ENCODE results near the gene MIA.
"Not testable (repeated sequence)": the region's sequence is repeated elsewhere in the genome, so short reads cannot be mapped to it uniquely, and the experiment has no call there.

The MIA gene

DNA sequence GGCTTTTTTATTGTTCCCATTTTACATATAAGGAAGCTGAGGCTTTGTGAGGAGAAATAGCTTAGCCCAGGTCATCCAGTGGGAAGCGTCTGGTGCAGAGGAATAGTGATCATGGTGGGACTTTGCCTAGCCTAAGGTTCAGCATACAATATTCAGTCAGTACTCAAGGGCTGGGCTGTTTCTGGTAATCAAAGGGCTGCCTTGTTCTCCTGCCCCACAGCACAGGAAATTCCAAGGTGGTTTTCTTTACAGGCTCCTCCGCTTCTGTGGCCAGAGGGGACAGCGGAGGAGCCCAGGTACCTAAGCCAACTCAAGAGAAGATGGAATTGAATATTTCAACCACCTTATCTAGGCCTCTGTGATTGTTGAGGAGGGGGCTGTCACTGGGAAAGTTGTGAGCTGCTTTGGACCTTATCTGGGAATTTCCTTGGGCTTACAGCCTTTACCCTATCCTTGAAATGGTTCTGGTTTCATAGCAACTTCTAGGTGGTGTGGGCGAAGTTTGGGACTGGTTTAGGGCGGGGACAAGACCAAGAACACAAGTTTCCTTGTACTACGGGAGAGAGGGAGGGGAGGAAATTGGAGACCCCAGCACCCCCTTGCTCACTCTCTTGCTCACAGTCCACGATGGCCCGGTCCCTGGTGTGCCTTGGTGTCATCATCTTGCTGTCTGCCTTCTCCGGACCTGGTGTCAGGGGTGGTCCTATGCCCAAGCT is at the start of gene MIA:
TSS of gene MIA (plus strand) at position 606 of the 716 bp plus-strand sequence. CDS start at position 628, 22 bp downstream.
- no peak for DNase-seq

DNA sequence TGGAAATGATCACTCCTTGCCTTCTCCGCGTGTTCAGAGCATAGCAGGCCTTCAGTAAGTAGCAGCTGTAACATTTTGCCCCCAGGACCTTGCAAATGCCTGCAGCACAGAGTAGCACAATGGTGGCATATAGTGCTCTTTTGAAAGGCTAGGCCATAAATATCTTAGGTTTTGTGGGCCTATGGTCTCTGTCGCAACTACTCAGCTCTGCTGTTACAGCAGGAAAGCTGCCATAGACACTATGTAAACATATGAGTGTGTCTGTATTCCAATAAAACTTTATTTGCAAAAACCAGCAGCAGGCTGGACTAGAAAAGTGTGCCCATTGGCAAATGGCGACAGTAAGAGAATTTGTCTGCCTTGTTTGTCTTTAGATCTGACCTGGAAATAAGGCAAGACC is 49.0 kb upstream of the MIA start:
- DNase-seq, result no peak

DNA sequence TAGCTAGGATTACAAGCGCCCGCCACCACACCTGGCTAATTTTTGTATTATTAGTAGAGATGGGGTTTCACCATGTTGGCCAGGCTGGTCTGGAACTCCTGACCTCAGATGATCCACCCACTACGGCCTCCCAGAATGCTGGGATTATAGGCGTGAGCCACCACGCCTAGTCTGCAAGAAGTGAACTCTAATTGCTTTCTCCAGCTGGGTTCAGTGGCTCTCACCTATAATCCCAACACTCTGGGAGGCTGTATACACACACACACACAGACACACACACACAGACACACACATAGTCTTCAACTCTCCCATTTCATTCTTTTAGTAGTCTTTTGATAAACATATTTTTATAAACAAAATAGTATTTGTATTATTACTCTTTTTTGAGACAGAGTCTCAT is 45.3 kb upstream of the MIA start:
- DNase-seq, result not testable (repeated sequence)

DNA sequence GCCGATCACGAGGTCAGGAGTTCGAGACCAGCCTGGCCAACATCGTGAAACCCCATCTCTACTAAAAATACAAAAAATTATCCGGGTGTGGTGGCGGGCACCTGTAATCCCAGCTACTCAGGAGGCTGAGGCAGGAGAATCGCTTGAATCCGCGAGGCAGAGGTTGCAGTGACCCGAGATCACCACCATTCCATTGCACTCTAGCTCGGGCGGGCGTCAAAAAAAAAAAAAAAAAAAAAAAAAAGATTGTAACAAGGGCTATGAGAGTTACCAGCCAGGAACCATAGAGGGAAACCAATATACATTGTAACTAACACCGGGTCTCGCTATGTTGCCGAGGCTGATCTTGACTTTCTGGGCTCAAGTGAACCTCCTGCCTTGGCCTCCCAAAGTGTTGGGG is 43.0 kb upstream of the MIA start:
- not testable (repeated sequence) for DNase-seq

DNA sequence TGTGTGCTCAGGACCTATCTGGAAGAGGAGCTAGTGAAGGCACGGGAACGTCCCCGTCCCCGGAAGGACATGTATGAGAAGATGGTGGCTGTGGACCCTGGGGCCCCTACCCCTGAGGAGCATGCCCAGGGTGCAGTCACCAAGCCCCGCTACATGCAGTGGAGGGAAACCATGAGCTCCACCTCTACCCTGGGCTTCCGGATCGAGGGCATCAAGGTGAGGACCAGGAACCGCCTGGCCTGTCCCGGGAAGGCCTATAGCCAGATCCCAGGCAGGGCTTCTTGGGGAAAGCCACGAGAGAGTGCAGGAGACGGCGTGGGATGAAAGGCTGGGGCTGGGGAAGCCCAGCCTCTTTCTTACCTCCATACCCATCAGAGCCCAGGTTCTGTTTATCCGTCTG is 42.2 kb upstream of the MIA start:
- no peak for DNase-seq

DNA sequence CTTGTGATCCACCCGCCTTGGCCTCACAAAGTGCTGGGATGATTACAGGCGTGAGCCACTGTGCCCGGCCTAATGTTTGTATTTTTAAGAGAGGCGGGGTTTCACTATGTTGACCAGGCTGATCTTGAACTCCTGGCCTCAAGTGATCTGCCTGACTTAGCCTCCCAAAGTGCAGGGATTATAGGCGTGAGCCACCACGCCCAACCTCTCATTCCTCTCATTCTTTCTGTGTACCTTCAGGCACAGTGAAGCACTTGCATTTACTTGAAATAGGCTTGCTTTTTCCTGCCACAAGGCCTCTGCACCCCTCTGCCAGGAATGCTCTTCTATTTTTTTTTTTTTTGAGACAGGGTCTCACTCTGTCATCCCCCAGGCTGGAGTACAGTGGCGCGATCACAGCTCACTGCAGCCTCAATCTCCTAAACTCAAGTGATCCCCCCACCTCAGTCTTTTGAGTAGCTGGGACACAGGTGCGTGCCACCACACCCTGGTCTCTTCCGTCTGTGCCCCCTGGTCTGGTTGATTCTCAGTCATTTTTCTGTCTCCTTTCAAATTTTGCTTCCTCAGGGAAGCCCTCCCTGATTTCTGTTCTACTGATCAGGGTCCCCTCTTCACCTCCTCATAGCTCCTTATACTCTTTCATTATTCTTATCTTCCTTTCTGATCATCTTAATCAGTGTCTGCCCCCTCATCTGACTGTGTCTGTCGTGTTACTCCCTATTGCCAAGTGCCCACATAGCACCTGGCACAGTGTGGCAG is 40.1 kb upstream of the MIA start:
- no peak for DNase-seq

DNA sequence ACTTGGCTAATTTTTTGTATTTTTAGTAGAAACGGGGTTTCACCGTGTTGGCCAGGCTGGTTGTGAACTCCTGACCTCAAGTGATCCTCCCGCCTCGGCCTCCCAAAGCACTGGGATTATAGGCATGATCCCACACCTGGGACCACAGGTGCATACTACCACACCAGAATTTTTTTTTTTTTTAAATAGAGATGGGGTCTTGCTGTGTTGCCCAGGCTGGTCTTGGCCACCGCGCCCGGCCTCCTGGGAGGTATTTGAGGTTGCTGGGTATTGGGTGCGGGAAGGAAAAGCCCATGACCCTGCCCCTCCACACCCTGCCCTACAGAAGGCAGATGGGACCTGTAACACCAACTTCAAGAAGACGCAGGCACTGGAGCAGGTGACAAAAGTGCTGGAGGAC is 38.7 kb upstream of the MIA start:
- no peak for DNase-seq

DNA sequence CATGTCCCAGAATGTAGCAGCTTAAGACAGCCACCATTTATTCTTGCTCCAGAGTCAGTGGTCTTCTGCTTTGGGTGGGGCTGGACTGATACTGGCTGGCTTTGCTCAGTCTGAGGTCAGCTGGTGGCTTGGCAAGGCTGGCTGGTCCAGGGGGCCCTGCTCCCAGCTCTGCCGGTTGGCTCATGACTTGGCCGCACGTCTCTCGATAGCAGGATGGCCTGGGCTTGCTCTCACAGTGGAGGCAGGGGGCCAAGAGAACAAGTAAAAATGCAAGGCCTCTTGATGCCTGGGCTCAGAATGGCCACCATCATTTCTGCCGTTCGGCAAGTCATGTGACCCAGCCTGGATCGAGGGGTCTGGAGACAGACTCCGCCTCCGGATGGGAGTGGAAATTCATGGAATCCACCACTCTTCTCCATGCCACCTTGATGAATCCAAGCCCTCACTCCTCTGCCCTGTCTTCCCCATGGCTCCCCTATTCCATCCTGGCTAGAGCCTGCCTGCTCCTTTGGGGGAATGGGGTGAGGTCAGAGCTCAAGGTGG is 38.1 kb upstream of the MIA start:
- DNase-seq, result no peak

DNA sequence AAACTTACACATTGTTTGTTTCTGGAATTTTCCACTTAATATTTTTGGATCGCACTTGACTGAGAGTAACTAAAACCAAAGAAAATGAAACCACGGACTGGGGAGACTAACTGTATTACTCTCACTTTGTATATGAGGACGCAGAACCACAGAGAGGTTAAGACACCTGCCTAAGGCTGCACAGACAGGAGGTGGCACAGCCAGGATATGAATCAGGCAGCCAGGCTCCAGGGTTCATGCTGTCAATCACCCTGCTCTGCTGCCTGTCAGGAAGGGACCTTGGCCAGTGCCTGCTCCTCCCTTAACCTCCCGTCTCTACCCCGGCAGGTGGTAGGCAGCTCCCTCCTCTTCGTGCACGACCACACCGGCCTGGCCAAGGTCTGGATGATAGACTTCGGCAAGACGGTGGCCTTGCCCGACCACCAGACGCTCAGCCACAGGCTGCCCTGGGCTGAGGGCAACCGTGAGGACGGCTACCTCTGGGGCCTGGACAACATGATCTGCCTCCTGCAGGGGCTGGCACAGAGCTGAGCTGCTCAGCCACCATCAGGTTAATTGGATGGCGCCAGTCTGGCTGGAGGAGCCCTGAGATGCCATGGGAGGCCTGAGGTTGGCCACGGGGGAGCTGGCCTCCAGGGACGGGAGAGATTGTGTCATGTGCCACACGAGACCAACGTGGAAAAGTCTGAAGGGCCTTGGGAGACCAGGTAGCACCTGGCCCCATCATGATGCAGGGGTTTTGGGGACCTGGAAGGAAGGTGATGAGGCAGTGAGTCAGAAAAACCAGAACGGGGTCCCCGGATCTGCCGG is 36.1 kb upstream of the MIA start:
- DNase-seq, result no peak

DNA sequence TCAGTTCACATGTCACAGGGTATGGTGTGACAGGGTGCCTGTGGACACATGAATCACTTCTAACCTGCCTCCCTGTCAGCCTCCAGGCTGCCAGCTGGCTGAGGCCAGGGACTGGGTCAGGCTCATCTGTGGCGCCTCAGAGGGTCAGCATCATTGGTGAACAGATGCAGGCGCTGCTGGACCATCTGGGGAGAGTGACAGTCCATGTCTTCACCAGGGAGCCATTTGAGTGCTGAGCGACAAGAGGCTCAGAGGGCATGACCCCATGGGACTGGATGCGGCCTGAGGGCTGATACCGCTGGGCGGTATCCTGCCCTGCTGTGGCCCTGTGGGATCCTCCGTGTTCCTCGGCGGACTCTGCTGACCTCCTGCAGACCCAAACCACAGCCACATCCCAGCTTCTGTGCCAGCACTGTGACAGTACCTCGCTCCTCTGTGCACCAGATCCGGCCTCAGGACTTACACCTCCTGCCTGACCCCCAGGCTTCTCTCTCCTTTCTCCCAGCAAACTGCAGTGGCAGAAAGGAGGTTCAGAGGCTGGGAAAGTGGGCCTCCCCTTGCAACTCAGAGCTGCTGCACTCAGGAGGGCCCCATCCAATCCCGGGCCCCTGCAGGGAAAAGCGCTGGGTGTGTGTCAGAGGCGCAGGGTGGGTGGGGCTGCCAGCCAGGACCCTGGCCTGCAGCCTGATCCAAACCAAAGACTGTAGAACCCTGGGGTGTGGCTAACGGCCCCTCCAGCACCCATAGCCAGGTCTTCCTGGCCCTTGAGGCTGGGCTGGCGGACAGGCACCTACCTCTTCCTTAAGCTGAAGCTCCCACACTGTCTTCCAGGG is 35.2 kb upstream of the MIA start:
- no peak for DNase-seq

DNA sequence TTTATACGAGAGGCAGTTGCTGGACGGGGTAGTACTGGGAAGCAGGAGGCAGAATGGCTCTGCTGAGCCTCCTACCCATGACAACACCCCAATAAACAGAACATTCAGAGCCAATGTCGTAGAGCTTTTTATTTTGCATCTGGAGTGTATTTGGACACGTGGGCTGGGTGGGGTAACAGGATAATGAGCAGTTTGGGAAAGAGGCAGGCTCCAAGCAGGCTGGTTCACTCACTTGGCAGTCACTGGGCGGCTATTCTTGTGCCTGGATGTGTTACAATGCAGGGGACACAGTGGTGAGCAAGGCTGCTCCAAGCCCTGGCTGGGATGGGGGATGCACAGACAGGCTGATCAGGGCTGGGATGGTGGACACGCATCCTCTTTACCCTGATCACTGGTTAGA is 34.6 kb upstream of the MIA start:
- DNase-seq, result no peak

DNA sequence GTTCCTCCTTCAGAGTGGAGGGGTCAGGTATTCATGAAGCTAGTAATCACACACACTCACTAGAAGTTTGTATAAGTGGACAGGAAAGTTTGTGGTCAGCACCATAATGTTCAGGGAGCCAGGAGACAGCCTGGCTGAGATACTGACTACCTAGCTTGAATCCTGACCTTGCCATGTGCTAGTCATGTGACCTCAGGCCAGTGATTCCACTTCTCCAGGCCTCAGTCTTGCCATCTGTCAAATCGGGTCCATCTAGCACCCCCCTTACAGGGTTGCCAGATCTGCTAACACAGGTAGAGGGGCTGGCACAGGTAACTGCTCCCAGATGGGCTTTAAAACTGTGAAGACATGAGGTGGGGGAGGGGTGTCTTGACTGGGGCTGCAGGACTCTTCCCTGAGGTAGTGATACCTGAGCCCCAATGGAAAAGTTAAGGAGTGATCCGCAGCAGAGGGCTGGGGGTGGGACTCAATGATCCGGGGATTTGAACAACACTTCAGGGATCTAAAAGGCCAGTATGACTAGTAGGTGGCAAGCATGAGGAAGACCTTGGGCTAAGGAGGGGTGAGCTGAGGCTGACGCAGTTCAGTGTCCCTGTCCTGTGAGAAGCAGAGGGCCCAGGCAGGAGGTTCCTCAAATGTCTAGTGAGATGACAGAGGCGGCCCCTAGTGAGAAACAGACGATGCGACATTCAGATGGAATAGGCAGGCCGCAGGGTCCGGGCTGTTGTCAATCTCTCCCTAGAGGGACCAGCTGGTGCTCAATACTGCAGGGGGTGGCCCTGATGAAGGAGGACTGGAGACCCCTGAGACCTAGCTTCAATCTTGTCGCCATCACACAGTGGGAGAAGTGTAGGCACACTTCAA is 33.6 kb upstream of the MIA start:
- DNase-seq, result no peak

DNA sequence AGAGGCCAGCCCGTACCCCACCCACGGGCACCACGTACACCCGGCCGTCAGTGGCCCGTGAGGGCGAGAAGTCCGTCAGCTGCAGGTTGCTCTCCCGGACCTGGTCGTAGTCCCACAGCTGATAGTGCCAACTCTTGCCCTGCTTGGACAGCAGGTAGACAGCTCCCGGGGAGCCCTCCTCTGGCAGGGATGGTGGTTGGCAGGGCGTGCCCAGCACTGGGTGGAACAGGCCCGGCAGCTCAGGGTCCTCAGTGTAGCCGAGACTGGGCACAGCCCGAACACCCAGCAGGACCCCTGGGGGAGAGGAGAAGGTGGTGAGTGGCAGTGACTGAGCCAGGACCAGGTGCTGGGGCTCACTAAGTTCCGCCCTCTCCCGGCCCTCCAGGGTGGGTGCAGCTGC is 32.8 kb upstream of the MIA start:
- no peak for DNase-seq

DNA sequence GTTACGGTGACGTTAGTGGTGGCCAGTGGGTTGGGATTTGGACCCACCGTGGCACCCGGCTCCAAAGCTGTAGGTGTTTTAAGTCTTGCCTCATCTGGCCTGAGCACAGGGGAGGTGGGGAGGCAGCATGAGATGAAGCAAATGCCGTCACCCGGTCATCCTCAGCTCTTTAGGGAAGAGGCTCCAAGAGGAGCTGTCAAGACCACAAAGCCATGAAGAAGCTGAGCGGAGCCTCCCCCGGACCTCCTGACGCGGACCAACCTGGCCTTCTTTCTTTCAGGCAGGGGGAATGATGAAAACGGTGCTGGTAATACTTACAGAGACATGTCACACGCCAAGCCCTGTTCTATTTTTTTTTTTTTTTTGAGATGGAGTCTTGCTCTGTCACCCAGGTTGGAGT is 32.4 kb upstream of the MIA start:
- no peak for DNase-seq

DNA sequence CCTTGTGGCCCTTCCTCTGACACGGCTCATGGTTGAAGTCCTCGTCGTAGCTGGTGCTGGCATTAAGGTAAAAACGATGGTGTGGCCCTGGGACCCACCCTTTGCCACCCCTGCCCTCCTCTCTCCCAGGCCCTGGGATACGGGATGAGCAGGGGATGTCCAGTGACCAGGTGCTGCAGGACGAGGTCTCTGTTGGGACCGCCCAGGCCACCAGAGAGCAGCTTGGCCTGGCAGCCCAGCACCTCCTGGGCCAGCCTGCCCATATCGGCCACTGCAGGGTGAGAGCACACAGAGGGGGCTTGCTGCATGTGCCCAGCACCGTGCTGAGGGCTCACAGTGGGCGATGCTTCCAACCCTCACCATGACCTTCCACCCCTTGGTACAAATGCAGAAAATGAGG is 31.4 kb upstream of the MIA start:
- no peak for DNase-seq

DNA sequence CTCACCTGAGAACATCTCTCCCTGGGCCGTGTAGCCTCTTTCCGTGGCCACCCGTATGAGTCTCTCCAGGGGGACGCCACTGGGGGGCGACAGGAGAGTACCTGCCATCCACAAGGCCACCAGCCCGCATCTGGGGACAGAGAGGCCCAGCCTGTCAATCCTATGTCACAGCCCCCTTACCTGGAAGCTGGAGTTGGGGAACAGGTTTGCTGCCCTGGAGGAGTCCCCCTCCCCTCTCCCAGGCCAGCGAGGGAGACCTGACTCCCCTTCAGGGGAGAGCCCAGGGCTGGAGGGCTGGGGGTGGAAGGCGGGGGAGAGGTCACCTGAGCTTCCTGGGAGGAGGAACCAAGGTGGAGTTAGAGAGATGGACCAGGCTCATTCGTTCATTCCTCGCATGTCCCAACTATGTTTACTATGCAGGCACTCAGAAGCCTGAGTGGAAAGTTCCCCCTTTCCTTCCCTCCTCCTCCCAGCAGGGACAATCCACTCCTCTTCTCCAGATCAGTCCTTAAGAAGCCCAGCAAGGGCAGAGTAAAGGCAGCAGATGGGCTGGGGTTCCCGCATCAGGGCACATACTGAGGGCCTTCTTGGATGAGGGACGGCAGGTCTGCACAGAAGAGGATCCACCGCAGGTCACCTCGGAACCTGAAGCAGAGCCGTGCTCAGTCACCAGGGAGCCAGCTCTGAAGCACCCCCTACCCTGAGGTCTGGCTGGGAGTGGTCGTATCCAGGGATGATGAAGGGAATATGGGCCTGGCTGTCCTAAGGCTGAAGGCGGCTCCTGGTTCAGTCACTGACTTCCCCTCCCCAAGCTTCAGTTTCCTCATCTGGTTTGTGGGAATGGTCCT is 30.5 kb upstream of the MIA start:
- DNase-seq, result no peak

DNA sequence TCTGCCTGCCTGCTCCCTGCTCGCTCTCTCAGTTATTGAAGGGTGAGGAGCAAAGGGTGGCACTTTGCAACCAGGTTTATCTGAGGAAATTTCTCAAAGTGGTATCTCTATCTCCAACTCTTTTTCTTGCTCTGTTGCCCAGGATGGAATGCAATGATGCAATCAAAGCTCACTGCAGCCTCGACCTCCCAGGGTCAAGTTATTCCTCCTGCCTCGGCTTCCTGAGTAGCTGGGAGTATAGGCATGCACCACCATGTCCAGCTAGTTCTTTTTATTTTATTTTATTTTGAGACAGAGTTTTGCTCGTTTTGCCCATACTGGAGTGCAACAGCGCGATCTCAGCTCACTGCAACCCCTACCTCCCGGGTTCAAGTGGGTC is 29.9 kb upstream of the MIA start:
- no peak for DNase-seq

DNA sequence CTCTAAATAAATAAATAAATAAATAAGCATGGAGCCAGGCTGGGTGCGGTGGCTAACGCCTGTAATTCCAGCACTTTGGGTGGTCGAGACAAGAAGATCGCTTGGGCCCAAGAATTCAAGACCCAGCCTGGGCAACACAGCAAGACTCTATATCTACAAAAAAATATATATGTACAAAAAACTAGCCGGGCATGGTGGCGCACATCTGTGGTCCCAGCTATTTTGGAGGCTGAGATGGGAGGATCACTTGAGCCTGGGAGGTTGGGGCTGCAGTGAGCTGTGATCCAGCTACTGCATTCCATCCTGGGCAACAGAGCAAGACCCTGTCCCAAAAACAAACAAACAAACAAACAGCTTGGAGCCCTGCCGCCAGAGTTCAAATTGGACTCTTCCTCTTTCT is 27.8 kb upstream of the MIA start:
- DNase-seq, result no peak

DNA sequence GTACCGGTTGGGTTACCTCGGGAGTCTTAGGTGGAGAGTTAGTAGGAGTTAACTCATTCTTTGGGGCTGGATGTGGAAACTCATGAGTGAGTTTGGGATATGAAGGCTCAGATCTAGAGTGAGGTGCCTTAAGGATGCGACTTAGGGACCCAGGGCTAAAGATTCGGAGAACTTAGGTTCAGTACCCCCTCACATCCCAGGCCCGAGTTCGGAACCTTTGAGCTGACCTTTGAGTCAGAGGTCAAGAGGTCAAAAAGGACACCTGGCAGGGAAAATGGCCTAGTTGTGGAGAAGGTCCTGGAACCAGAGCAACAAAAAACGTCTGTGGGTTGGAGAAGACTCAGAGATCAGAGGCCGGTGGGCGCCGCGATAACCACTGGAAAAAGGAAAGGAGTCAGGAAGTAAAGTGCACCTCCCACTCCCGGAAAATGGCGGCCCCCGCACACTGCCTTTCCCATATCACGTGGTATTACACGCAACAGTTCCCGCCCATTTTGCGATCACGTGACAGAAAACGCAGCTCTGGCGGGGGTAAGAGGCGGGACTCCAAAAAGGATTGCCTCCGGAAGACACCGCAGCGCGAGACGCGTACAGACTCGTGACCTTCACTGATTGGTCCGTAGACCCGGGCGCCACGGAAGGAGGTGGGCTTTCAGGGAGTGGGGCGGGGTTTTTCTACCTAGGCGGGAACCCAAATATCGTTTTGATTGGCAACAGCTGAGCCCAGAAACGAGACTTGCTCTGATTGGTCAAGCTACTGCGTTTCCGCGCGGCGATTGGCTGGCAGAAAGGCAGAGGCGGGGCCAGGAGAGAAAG is 25.1 kb upstream of the MIA start, which contains the start of gene ACTMAP:
TSS of gene ACTMAP (minus strand) at position 420 of the 816 bp plus-strand sequence. CDS start 674 bp downstream, outside the sequence.
- DNase-seq, result peak; percentile 100

All from NCI-H2029 (cell line).